OCI-LY1 (cell line): Measurements from ENCODE around the gene CELF4.

ENCODE experiments used
- CTCF ChIP-seq: fragments of 200-600 bp; sonication (generic), shearing (Covaris generic); IDR thresholded peaks from 2 replicates; pipeline ENCODE4 v1.5.1; 2017; ENCODE audit warnings: mild to moderate bottlenecking, antibody characterized with exemption, low read length, moderate library complexity, mixed read lengths
- EZH2 ChIP-seq: fragments of 200-600 bp; sonication (generic), shearing (Covaris generic); IDR thresholded peaks from 2 replicates; pipeline ENCODE4 v1.8.0; 2017; ENCODE audit warnings: borderline replicate concordance, mixed run types, mild to moderate bottlenecking, antibody characterized with exemption, low read length, moderate library complexity, mixed read lengths

GRCh38 chr18:37507239-37507638 lies 58.4 kb downstream of the CELF4 start:
- TF ChIP-seq EZH2 (no peak), CTCF (no peak)
